GM18870 (cell line): Measurements from ENCODE around the gene IGFLR1.
"Not testable (repeated sequence)": the region's sequence is repeated elsewhere in the genome, so short reads cannot be mapped to it uniquely, and the experiment has no call there.

Experiments
- ATAC-seq: cut with Tn5 transposase; IDR thresholded peaks from one replicate; pipeline ENCODE4 v1.9.1; 2021; ENCODE audit warnings: moderate library complexity; ENCODE audit not compliant: unreplicated experiment

Gene IGFLR1

GRCh38 chr19:35710784-35711723 lies 31.2 kb downstream of the IGFLR1 start:
- ATAC-seq, result peak; percentile 43

- no peak for ATAC-seq
These were observed 33.9 kb downstream of the IGFLR1 start for GRCh38 chr19:35708391-35708790.

- no peak for ATAC-seq
These were observed 38.0 kb downstream of the IGFLR1 start, which contains the start of gene ZBTB32 for GRCh38 chr19:35704218-35704617. TSS of gene ZBTB32 (plus strand) at chr19:35704558. CDS start at chr19:35714627, 10,069 bp downstream.

- no peak for ATAC-seq
These were observed 38.9 kb downstream of the IGFLR1 start for GRCh38 chr19:35703343-35703742.

GRCh38 chr19:35702223-35703012 lies 39.8 kb downstream of the IGFLR1 start:
- ATAC-seq, result peak; percentile 84

GRCh38 chr19:35696835-35697234 lies 45.4 kb downstream of the IGFLR1 start:
- ATAC-seq, result no peak

GRCh38 chr19:35695895-35696422 lies 46.3 kb downstream of the IGFLR1 start:
- no peak for ATAC-seq

- ATAC-seq, result peak; percentile 58
These were observed 48.2 kb downstream of the IGFLR1 start for GRCh38 chr19:35693835-35694599.

GRCh38 chr19:35693422-35693821 lies 48.8 kb downstream of the IGFLR1 start:
- no peak for ATAC-seq

- no peak for ATAC-seq
These were observed 50.2 kb downstream of the IGFLR1 start for GRCh38 chr19:35692010-35692409.

- not testable (repeated sequence) for ATAC-seq
These were observed 51.1 kb downstream of the IGFLR1 start for GRCh38 chr19:35691106-35691505.

- no peak for ATAC-seq
These were observed 52.4 kb downstream of the IGFLR1 start for GRCh38 chr19:35689836-35690235.
